ENCODE data around the gene EPB41L4A.

- TF ChIP-seq CTCF (IDR thresholded peaks at IDR 0.05) (peak; percentile 35 to 74 (median 66)), POLR2A (IDR thresholded peaks at IDR 0.05) (no peak)
Measured at GRCh38 chr5:112210430-112211005, 208.6 kb downstream of the EPB41L4A start.
